GM23248 (cell line): ENCODE data around the gene BIK. TPM values are rescaled to one million over a fixed set of nuclear protein-coding genes. Genes with fewer than 3 reads are reported as not detected.
A peak's percentile ranks its signal among the peaks of the same experiment; 100 is the strongest.

Source experiments
- DNase-seq: peaks from one replicate; pipeline ENCODE4 v3.0.0-alpha.2; 2015
- H2AFZ ChIP-seq: fragments of 200-600 bp; sonication (generic); 2 replicates; pipeline ENCODE4 v1.6.1; 2016; ENCODE audit warnings: antibody characterized with exemption
- H3F3A ChIP-seq: fragments of 200-600 bp; sonication (generic); 2 replicates; pipeline ENCODE4 v1.6.1; 2016; ENCODE audit warnings: mild to moderate bottlenecking, antibody characterized with exemption, mixed run types; ENCODE audit not compliant: insufficient read depth
- H3K27ac ChIP-seq: fragments of 200-600 bp; sonication (generic); 2 replicates; pipeline ENCODE4 v1.5.1; 2016; ENCODE audit warnings: mild to moderate bottlenecking
- H3K27me3 ChIP-seq: fragments of 200-600 bp; sonication (generic); replicated peaks from 2 replicates; pipeline ENCODE4 v1.6.1; 2016; ENCODE audit warnings: mild to moderate bottlenecking; ENCODE audit not compliant: insufficient read depth
- H3K36me3 ChIP-seq: fragments of 200-600 bp; sonication (generic); 2 replicates; pipeline ENCODE4 v1.6.1; 2016; ENCODE audit warnings: low read depth, mild to moderate bottlenecking
- H3K4me1 ChIP-seq: fragments of 200-600 bp; sonication (generic); 2 replicates; pipeline ENCODE4 v1.6.1; 2016; ENCODE audit warnings: mild to moderate bottlenecking; ENCODE audit not compliant: insufficient read depth
- H3K4me2 ChIP-seq: fragments of 200-600 bp; sonication (generic); one replicate; pipeline ENCODE4 v1.6.1; 2016; ENCODE audit warnings: mild to moderate bottlenecking; ENCODE audit not compliant: unreplicated experiment
- H3K4me3 ChIP-seq: fragments of 200-600 bp; sonication (generic); 2 replicates; pipeline ENCODE4 v1.5.1; 2016; ENCODE audit warnings: mild to moderate bottlenecking
- H3K79me2 ChIP-seq: fragments of 200-600 bp; sonication (generic); 2 replicates; pipeline ENCODE4 v1.6.1; 2016; ENCODE audit warnings: mild to moderate bottlenecking; ENCODE audit not compliant: insufficient read depth
- H3K9ac ChIP-seq: fragments of 200-600 bp; sonication (generic); 2 replicates; pipeline ENCODE4 v1.6.1; 2016; ENCODE audit warnings: mild to moderate bottlenecking
- H3K9me2 ChIP-seq: fragments of 200-600 bp; sonication (generic); 2 replicates; pipeline ENCODE4 v1.6.1; 2016; ENCODE audit warnings: mixed run types, mild to moderate bottlenecking, moderate library complexity; ENCODE audit not compliant: insufficient read depth
- H3K9me3 ChIP-seq: fragments of 200-600 bp; sonication (generic); one replicate; pipeline ENCODE4 v1.6.1; 2017; ENCODE audit warnings: low read depth
- H4K20me1 ChIP-seq: fragments of 200-600 bp; sonication (generic); 2 replicates; pipeline ENCODE4 v1.6.0; 2016; ENCODE audit not compliant: insufficient read depth
- EZH2 ChIP-seq: fragments of 200-600 bp; sonication (generic); IDR thresholded peaks from 2 replicates; pipeline ENCODE4 v1.6.1; 2018; ENCODE audit warnings: antibody characterized with exemption, mild to moderate bottlenecking; ENCODE audit not compliant: insufficient read depth, poor library complexity, severe bottlenecking
- EZH2phosphoT487 ChIP-seq: fragments of 200-600 bp; sonication (generic); IDR thresholded peaks from 2 replicates; pipeline ENCODE4 v1.6.1; 2018; ENCODE audit warnings: antibody characterized with exemption, moderate library complexity, mild to moderate bottlenecking, low read depth; ENCODE audit not compliant: insufficient read depth
- WGBS, 2 experiments: methylation state at CpG; one replicate each; pipeline ENCODE4 v1.1.6; 2015 to 2017; ENCODE audit warnings: low lambda C conversion rate in 2 of 2, low coverage in 1 of 2; ENCODE audit errors: missing lambda C conversion rate in 2 of 2; 5-methylcytosine and 5-hydroxymethylcytosine counted together
- in situ Hi-C: fragments of 300-500 bp; cut with MboI; formaldehyde crosslinking; loops from 2 replicates; pipeline ENCODE4 v1.15.0; 2020
- polyA plus RNA-seq: library from polyadenylated mRNA; unstranded; fragments of >200 nt; fragmentation: Nextera tagmentation; extraction: Ambion mirVana; gene quantifications from 2 replicates; pipeline ENCODE4 v1.2.1, GENCODE V29; 2016
- total RNA-seq: library from RNA; depleted of rRNA; stranded (reverse); fragments of >200 nt; shearing (Covaris generic); gene quantifications from 2 replicates; pipeline ENCODE4 v1.2.3, GENCODE V29; 2014

BIK gene
- total and polyA plus RNA-seq, 2 experiments from 2014 or later = not detected

- 95 to 100% methylated on average over 4 of the region's 4 CpGs for WGBS, 2 experiments
- H3K4me3 ChIP-seq = no peak overlapping the region
Measured at GRCh38 chr22:43134553-43134952, 24.0 kb downstream of the BIK start.

GRCh38 chr22:43135565-43135964, 25.0 kb downstream of the BIK start:
- no peaks in the 10 kb centered on the region for H3K9me2 ChIP-seq
- WGBS, 2 experiments = 94 to 95% methylated on average over 5 of the region's 5 CpGs
- no peak overlapping the region for H3K4me3 ChIP-seq

More at GRCh38 chr22:43134553-43134952, 24.0 kb downstream of the BIK start:
- Histone ChIP-seq H4K20me1 (no peaks in the 10 kb centered on the region), H3K4me2 (no peak overlapping the region), H3K79me2 (no peaks in the 10 kb centered on the region), H3K9me2 (no peaks in the 10 kb centered on the region), H2AFZ (no peak overlapping the region), H3F3A (no peaks in the 10 kb centered on the region), H3K36me3 (no peaks in the 10 kb centered on the region; the same call in 1 of the 2 replicates), H3K9me3 (no peaks in the 10 kb centered on the region), H3K4me1 (no peaks in the 10 kb centered on the region), H3K27ac (no peak overlapping the region), H3K27me3 (no peaks in the 10 kb centered on the region), H3K9ac (no peak overlapping the region)
- TF ChIP-seq EZH2phosphoT487 = no peak
- TF ChIP-seq EZH2 = no peak
- in situ Hi-C loops = no loop called here
- DNase-seq = no peak

DNA sequence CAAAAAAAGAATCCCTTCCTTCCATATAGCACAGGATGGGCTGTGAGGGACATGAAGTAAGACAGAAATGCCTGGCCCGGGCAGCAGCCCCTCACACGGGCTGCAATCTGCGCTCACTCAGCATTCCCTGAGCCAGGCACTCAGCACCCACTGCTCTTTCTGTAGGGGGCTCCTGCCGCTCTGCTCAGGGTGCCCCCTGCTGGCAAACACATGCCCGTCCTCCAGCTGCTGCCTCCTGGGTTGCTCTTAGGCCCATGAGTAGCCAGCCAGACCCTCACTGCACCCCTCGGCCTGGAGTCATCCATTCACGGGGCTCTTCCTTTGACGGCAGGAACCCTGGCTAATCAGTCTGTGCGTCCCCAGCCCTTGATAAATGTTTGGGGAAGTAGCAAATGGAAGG, 25.7 kb downstream of the BIK start:
- 57 to 59% methylated on average over 9 of the region's 9 CpGs for WGBS, 2 experiments
- no peaks in the 10 kb centered on the region for H3K9me2 ChIP-seq
- H3K9me3 ChIP-seq = no peaks in the 10 kb centered on the region
- no peak overlapping the region for H3K4me3 ChIP-seq
- H3K27me3 ChIP-seq = no peaks in the 10 kb centered on the region
- no peaks in the 10 kb centered on the region for H3K4me1 ChIP-seq
- H3K4me2 ChIP-seq = no peak overlapping the region
- H3K27ac ChIP-seq = no peak overlapping the region
- peaks cover 6% of the 10 kb centered on the region; the same call in 1 of the 2 replicates for H3K36me3 ChIP-seq
- H3K79me2 ChIP-seq = peaks cover 3% of the 10 kb centered on the region; the same call in 1 of the 2 replicates
- TF ChIP-seq EZH2 (no peak), EZH2phosphoT487 (no peak)
- no peak overlapping the region for H3K9ac ChIP-seq
- peak; percentile 47 for DNase-seq
- no peaks in the 10 kb centered on the region for H3F3A ChIP-seq
- no peaks in the 10 kb centered on the region for H4K20me1 ChIP-seq
- in situ Hi-C loops = no loop called here
- H2AFZ ChIP-seq = no peak overlapping the region

More at GRCh38 chr22:43135565-43135964, 25.0 kb downstream of the BIK start:
- in situ Hi-C loops = no loop called here
- Histone ChIP-seq H4K20me1 (no peaks in the 10 kb centered on the region), H3K9ac (no peak overlapping the region), H3K79me2 (no peaks in the 10 kb centered on the region; the same call in 1 of the 2 replicates), H3K36me3 (peaks cover 6% of the 10 kb centered on the region; the same call in 1 of the 2 replicates), H2AFZ (no peak overlapping the region), H3K27ac (no peak overlapping the region), H3K9me3 (no peaks in the 10 kb centered on the region), H3K4me2 (no peak overlapping the region), H3F3A (no peaks in the 10 kb centered on the region), H3K27me3 (no peaks in the 10 kb centered on the region), H3K4me1 (no peaks in the 10 kb centered on the region)
- TF ChIP-seq EZH2phosphoT487 (no peak), EZH2 (no peak)
- no peak for DNase-seq

DNA sequence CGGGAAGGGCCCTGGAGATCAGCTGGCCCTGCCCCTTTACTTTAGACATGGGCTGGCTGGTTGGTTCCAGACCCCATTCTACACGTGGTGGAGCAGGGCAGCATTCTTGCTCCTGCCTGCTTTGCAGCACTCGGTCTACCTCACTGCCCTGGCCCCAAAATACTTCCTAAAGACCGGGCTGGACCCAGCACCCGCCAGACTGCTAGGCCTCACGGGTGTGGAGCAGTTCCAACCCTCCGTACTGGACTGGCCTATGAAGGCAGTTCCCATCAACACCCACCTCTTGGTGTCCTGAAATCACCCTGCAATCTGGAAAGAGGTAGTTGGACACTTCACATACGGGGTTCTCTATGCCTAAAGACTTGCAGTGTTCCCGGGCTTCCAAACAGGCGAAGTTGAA, 26.3 kb downstream of the BIK start:
- WGBS, 2 experiments = 83 to 85% methylated on average over 10 of the region's 10 CpGs
- Histone ChIP-seq H3K36me3 (peaks cover 6% of the 10 kb centered on the region; the same call in 1 of the 2 replicates), H2AFZ (no peak overlapping the region)

More for the DNA sequence above, 26.3 kb downstream of the BIK start:
- no peak overlapping the region for H3K4me3 ChIP-seq
- H4K20me1 ChIP-seq = no peaks in the 10 kb centered on the region
- H3K4me1 ChIP-seq = 0 out of 2 replicates have a peak, but pooled peaks cover 4% of the 10 kb centered on the region
- no peaks in the 10 kb centered on the region for H3K9me3 ChIP-seq
- peaks cover 8% of the 10 kb centered on the region for H3K79me2 ChIP-seq
- no peak overlapping the region for H3K27ac ChIP-seq
- H3K4me2 ChIP-seq = no peak overlapping the region
- no peak overlapping the region for H3K9ac ChIP-seq
- no peaks in the 10 kb centered on the region for H3F3A ChIP-seq
- H3K9me2 ChIP-seq = no peaks in the 10 kb centered on the region
- in situ Hi-C loops = no loop called here
- TF ChIP-seq EZH2phosphoT487 = no peak
- TF ChIP-seq EZH2 = no peak
- H3K27me3 ChIP-seq = no peaks in the 10 kb centered on the region
- no peak for DNase-seq
